Vagina (tissue), 2 donors: ENCODE results near the gene HOMEZ. TPM values are rescaled to one million over a fixed set of nuclear protein-coding genes. Genes with fewer than 3 reads are reported as not detected.

Source experiments
- DNase-seq, 2 donors: peaks; one replicate each; pipeline ENCODE4 v3.0.0-alpha.2; 2017; ENCODE audit errors: extremely low spot score in 2 of 2
- H3K27ac ChIP-seq: fragments of 200-600 bp; sonication (generic); one replicate; pipeline ENCODE4 v1.5.1; 2019
- H3K27me3 ChIP-seq: fragments of 200-600 bp; sonication (generic); one replicate; pipeline ENCODE4 v1.5.1; 2019
- H3K36me3 ChIP-seq, 2 donors: fragments of 200-600 bp; sonication (generic); one replicate each; pipeline ENCODE4 v1.5.1; 2017 to 2019
- H3K4me1 ChIP-seq: fragments of 200-600 bp; sonication (generic); one replicate; pipeline ENCODE4 v1.5.1; 2019
- H3K4me3 ChIP-seq, 2 donors: fragments of 200-600 bp; sonication (generic); 1 replicate in 1 of 2; 2 replicates in 1 of 2; pipeline ENCODE4 v1.5.1; 2016 to 2019
- H3K9me3 ChIP-seq: fragments of 200-600 bp; sonication (generic); one replicate; pipeline ENCODE4 v1.5.1; 2019
- CTCF ChIP-seq, 3 experiments: fragments of 450-650 bp in 2 of 3; fragments of 200-600 bp in 1 of 3; sonication (generic) in 1 of 3; IDR thresholded peaks; one replicate each; pipeline ENCODE4 v1.5.1; 2017 to 2019; ENCODE audit warnings: antibody characterized with exemption in 3 of 3, mild to moderate bottlenecking in 2 of 3, moderate library complexity in 2 of 3
- POLR2A ChIP-seq, 2 donors: fragments of 450-650 bp; IDR thresholded peaks; one replicate each; pipeline ENCODE4 v1.6.1; 2017; ENCODE audit warnings: antibody characterized with exemption in 2 of 2, mild to moderate bottlenecking in 2 of 2, moderate library complexity in 2 of 2
- POLR2AphosphoS5 ChIP-seq, 2 donors: sonication (generic); formaldehyde crosslinking; IDR thresholded peaks; one replicate each; pipeline ENCODE4 v1.9.0; 2017; ENCODE audit warnings: antibody characterized with exemption in 2 of 2, mild to moderate bottlenecking in 2 of 2, low read depth in 1 of 2; ENCODE audit not compliant: insufficient read depth in 1 of 2
- intact Hi-C: fragments of 100-400 bp; cut with DNase I; formaldehyde crosslinking; loops from one replicate; pipeline ENCODE4 v1.15.1; 2023
- total RNA-seq: library from RNA; depleted of rRNA; stranded (reverse); fragments of >200 nt; gene quantifications from one replicate; pipeline ENCODE4 v1.2.3, GENCODE V29; 2016

HOMEZ gene
- total RNA-seq, 1 donor from 2014 or later = 13.5 TPM

GRCh38 chr14:23297096-23297495, 11.2 kb upstream of the HOMEZ start:
- H3K27ac ChIP-seq = peak overlapping the region; percentile 30
- no peaks in the 10 kb centered on the region for H3K36me3 ChIP-seq
- no peak overlapping the region for H3K4me3 ChIP-seq
- no peak for TF ChIP-seq POLR2AphosphoS5 (IDR thresholded peaks at IDR 0.05; ENCODE audit: insufficient read depth in 1 of 2, low read depth in 1 of 2)
- TF ChIP-seq CTCF (IDR thresholded peaks at IDR 0.05) = no peak
- no peak for TF ChIP-seq POLR2A (IDR thresholded peaks at IDR 0.05)
- intact Hi-C loops = no loop called here
- DNase-seq = no peak
- no peaks in the 10 kb centered on the region for H3K27me3 ChIP-seq
- H3K4me1 ChIP-seq = peaks cover 35% of the 10 kb centered on the region
- H3K9me3 ChIP-seq = no peaks in the 10 kb centered on the region

- peaks cover 35% of the 10 kb centered on the region for H3K4me1 ChIP-seq
- no peak for TF ChIP-seq POLR2AphosphoS5 (IDR thresholded peaks at IDR 0.05; ENCODE audit: insufficient read depth in 1 of 2, low read depth in 1 of 2)
- no peak for TF ChIP-seq POLR2A (IDR thresholded peaks at IDR 0.05)
- TF ChIP-seq CTCF (IDR thresholded peaks at IDR 0.05) = no peak
- H3K27me3 ChIP-seq = no peaks in the 10 kb centered on the region
- DNase-seq = no peak
- H3K9me3 ChIP-seq = no peaks in the 10 kb centered on the region
- intact Hi-C loops = no loop called here
- no peaks in the 10 kb centered on the region for H3K36me3 ChIP-seq
- no peak overlapping the region for H3K4me3 ChIP-seq
- peak overlapping the region; percentile 20 for H3K27ac ChIP-seq
Observed at GRCh38 chr14:23296012-23296777, 10.3 kb upstream of the HOMEZ start.

- no peak for DNase-seq
- Histone ChIP-seq H3K36me3 (no peaks in the 10 kb centered on the region), H3K4me3 (no peak overlapping the region), H3K9me3 (no peaks in the 10 kb centered on the region), H3K27ac (peak overlapping the region; percentile 20), H3K4me1 (peaks cover 28% of the 10 kb centered on the region), H3K27me3 (no peaks in the 10 kb centered on the region)
- TF ChIP-seq POLR2A (IDR thresholded peaks at IDR 0.05) (no peak), POLR2AphosphoS5 (IDR thresholded peaks at IDR 0.05; ENCODE audit: insufficient read depth in 1 of 2, low read depth in 1 of 2) (peak in 1 of 2 donors; percentile 56), CTCF (IDR thresholded peaks at IDR 0.05) (peak; percentile 34 to 77 (median 46))
- intact Hi-C loops = no loop called here
Observed at GRCh38 chr14:23294734-23295561, 9.0 kb upstream of the HOMEZ start.

- intact Hi-C loops = no loop called here
- Histone ChIP-seq H3K4me3 (peak overlapping the region; percentile 89 to 91), H3K9me3 (no peaks in the 10 kb centered on the region), H3K27me3 (no peaks in the 10 kb centered on the region), H3K36me3 (no peaks in the 10 kb centered on the region), H3K27ac (peak overlapping the region; percentile 98), H3K4me1 (peaks cover 20% of the 10 kb centered on the region)
- DNase-seq = no peak
- TF ChIP-seq POLR2AphosphoS5 (IDR thresholded peaks at IDR 0.05; ENCODE audit: insufficient read depth in 1 of 2, low read depth in 1 of 2) (no peak), POLR2A (IDR thresholded peaks at IDR 0.05) (no peak), CTCF (IDR thresholded peaks at IDR 0.05) (no peak)
Observed at GRCh38 chr14:23286902-23287479, 1.1 kb upstream of the HOMEZ start.
